NCI-H2171 treated with DMSO at 0.1 percent for 48 hours (cell line): ENCODE results near the gene CAMTA2.
A peak's percentile ranks its signal among the peaks of the same experiment; 100 is the strongest.

Source experiments
- DNase-seq: peaks from one replicate; lab custom pipeline; 2025; lab: John Stamatoyannopoulos, UW

CAMTA2 gene

GRCh38 chr17:4967539-4968485 lies 19.7 kb downstream of the CAMTA2 start, which contains the start of gene SPAG7:
Gene SPAG7 (minus strand): TSS chr17:4967817. CDS start chr17:4967804, 13 bp downstream.
- DNase-seq: peak; percentile 97

DNA sequence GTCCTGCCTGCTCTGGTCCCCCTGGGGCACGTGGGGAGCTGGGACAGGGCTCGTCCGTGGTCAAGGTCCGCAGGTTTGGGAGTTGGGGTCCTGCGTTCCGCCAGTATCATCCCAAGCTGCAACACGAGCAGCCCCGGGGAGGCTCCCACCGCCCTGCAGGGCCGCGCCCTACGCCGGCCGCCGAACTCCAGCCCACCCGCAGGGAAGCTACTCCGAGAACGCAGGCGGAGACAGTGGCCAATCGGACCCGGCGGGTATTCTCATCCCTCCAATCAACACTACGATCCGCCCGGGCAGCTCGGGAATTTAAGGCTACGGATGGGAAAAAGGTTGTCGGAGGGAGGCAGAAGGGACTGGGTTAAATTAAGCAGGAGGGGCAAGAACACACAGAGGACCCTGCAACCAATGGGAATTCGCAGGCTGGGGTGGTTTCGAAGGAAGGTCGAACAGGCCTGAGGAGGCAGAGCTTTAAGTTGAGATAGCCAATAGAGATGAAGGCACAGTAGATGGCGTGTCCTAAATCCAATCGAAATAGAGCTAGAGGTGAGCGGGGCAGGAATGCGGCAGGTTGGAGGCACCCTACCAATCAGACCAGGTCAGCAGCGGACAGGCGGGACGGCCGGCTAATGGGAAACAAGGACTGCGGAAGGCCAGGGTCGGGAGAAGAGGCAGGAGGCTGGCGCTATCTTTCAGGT lies 20.5 kb downstream of the CAMTA2 start:
- peak; percentile 100 for DNase-seq

GRCh38 chr17:4965311-4965986 lies 22.0 kb downstream of the CAMTA2 start:
- no peak for DNase-seq

- DNase-seq: no peak
These were observed 27.1 kb downstream of the CAMTA2 start for GRCh38 chr17:4960279-4960922.

GRCh38 chr17:4959261-4959965 lies 28.1 kb downstream of the CAMTA2 start:
- DNase-seq: peak; percentile 23

DNA sequence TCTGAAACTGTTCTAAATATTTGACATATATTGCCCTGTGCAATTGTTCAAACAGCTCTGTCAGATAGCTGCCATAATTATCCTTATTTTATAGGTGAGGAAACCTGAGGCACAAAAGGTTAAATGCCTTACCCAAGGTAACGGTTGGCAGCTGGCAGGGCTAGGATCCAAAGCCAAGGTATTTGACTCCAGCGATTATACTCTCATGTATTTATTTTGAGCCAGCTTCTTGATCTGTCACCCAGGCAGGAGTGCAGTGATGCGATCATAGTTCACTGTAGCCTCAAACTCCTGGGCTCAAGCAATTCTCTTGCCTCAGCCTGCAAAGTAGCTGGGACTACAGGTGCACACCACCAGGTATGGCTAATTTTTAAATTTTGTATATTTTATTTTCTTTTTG lies 29.4 kb downstream of the CAMTA2 start:
- peak; percentile 28 for DNase-seq

DNA sequence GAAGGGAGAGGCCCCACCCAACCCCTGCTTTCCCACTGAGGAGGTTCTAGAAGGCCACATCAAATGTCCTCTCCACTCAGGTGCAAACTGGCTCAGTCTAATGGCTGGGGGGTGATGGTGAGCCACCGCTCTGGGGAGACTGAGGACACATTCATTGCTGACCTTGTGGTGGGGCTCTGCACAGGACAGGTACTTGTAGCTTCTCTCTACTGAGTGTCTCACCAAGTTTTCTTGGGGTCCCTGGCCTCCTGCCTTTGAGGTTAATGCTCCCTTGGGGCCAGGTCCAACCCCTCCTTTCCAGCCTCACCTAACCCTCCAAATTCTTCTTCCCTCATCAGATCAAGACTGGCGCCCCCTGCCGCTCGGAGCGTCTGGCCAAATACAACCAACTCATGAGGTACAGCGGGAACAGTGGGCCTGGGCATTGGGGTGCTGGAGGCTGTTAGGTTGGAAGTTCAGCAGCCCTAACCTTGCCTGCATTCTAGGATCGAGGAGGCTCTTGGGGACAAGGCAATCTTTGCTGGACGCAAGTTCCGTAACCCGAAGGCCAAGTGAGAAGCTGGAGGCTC lies 30.9 kb downstream of the CAMTA2 start:
- DNase-seq: no peak

GRCh38 chr17:4955091-4955490 lies 32.4 kb downstream of the CAMTA2 start:
- no peak for DNase-seq

DNA sequence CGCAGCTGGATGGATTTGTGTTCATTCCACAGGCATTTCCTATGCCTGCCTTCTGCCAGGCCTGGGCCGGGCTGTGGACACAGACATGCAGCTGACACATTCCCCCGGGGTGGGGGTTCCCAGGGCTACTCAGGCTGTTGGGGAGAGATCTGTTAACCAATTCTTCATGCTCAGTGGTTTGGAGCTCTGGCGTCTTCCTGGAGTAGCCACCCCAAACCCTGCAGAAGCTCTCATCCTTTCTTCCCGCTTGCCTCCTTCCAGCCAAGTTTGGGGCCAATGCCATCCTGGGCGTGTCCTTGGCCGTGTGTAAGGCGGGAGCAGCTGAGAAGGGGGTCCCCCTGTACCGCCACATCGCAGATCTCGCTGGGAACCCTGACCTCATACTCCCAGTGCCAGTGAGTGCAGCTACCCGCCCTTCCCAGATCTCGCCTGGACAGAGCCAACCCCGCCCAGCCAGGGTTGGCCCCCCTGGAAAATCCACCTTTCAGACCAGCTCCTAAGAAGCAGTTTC lies 34.0 kb downstream of the CAMTA2 start:
- no peak for DNase-seq

- no peak for DNase-seq
These were observed 36.0 kb downstream of the CAMTA2 start for GRCh38 chr17:4951486-4951885.

DNA sequence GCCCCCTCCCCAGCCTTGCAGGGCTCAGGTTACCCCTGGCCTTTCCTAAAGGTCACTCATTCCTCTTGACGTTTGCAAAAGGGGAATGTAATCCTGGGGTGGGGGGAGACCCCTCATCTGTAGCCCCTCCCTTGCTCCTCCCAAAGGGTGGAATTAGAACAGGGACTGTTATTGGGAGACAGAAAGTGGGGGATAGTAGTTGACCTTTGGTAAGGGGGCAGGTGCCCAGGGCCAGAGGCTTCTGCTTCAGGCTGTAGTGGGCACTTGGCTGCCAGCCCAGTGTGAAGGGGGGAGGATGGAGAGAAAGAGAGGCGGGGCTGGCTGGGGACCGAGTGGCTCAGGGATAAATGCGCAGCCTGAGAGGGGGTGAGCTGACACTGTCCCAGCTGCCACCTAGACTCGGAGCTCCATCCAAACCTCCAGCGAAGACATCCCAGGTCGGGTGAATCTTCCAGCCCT lies 36.7 kb downstream of the CAMTA2 start, which contains the start of gene ENO3:
Gene ENO3 (plus strand): TSS at position 374 of the 459 bp plus-strand sequence. CDS start 711 bp downstream, outside the sequence.
- DNase-seq: peak; percentile 27

- DNase-seq: peak; percentile 30
These were observed 37.3 kb downstream of the CAMTA2 start for GRCh38 chr17:4950075-4950745.

DNA sequence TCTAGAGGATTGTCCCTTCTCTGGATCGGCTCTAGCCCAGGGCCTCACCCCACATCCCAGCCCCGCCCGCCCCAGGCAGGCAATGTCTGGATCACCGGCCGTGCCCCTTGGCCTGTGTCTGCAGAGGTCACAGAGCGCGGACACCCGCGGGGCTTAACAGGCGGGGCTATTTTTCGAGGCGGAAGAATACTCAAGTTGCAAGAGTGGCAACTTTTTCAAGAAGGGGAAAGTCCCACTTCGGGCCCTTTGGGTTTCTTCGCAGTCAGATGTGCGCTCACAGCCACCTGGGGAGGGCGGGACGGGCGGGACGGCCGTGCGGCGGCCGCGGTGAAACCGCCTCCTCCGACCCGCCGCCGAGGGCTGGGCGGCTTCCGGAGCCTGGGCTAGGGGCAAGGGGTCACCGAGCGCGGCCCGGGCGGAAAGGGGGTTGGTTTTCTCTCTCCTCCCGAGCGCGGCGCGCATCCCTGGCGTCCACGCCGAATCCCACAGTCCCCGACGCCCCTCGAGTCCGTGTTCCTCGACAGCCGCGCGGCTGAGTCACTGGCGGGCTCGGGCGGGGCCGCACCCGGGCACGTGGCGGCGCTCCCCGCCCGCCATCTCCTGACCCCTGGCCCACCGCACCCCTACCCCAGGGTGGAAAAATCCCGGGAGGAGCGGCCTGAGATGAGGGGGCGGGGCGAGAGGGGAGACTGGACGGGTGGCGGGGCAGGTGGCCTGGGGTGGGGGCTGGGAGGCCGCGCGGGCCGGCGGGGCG lies 38.0 kb downstream of the CAMTA2 start:
- peak; percentile 66 for DNase-seq

- DNase-seq: peak; percentile 87
These were observed 38.5 kb downstream of the CAMTA2 start for GRCh38 chr17:4948931-4949320.

DNA sequence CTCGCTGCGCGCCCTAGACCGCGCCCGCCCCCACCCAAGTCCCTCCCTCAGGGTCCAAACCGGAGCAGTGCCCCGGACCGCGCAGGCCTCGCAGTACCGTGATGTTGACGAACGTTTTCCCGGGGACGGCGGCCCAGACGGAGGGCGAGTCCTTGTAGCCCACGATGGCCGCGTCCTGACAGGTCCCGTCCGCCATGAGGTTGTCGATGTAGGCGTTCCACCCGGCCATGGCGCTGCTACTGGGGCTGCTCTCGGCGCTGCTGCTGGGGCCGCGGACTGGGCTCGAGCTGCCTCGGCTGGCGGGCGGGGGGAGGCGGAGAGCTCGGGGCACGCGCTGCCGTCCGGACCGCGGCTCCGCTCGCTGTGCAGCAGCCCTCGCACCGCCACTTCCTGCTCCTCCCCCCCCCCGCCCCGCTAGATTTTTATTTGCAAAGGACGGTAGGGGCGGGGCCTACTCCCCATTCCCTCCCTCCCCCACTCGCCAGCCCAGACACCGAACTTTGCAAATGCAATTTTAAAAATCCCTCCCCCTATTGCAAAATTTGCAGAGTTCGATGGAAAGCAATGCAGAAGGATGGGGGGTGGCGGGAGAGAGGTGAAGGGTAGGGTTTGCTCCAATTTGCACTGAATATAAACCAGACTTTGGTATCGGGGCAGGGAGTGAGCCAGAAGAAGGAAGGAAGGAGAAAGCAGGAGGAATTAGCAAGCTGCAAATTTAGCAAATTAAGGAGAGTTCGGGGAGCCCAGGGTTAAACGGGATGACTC lies 39.1 kb downstream of the CAMTA2 start, which contains the start of gene PFN1:
Gene PFN1 (minus strand): TSS at position 365 of the 765 bp plus-strand sequence. CDS start 136 bp downstream, at position 229.
- peak; percentile 87 for DNase-seq

GRCh38 chr17:4947411-4948165 lies 39.9 kb downstream of the CAMTA2 start:
- peak; percentile 41 for DNase-seq

GRCh38 chr17:4947010-4947410 lies 40.5 kb downstream of the CAMTA2 start:
- no peak for DNase-seq
